Fibroblast of villous mesenchyme (primary cell): ENCODE results near the gene GPRC5A. TPM values are rescaled to one million over a fixed set of nuclear protein-coding genes. Genes with fewer than 3 reads are reported as not detected.

Experiments
- DNase-seq: peaks from one replicate; pipeline ENCODE4 v3.0.0-alpha.2; 2010; ENCODE audit warnings: low read depth
- H3K4me3 ChIP-seq: 2 replicates; pipeline ENCODE4 v1.5.1; 2011; ENCODE audit warnings: low read depth, mild to moderate bottlenecking, low read length
- total RNA-seq: library from RNA; depleted of rRNA; stranded (reverse); fragments of >200 nt; gene quantifications from 2 replicates; pipeline ENCODE4 v1.2.3, GENCODE V29; 2012
- TF ChIP-seq, protein P1 (sequence below): IDR thresholded peaks from 2 replicates; pipeline ENCODE4 v1.5.1; 2012; ENCODE audit warnings: low read depth, mild to moderate bottlenecking, low read length; ENCODE audit not compliant: insufficient read depth

The GPRC5A gene
- total RNA-seq, 1 donor = 127 TPM

DNA sequence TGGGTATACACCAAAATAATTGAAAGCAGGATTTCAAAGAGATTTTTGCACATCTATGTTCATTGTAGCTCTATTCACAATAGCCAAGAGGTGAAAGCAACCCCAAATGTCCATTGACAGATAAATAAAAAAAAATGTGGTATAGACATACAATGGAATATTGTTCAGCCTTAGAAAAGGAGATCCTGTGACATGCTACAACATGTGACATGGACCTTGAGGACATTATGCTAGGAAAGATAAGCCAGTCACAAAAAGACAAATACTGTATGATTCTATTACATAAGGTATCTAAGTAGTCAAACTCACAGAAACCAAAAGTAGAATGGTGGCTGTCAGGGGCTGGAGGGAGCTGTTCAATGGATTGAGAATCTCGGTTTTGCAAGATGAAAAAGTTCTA is 48.5 kb downstream of the GPRC5A start:
- DNase-seq = no peak
- TF ChIP-seq, protein P1, sequence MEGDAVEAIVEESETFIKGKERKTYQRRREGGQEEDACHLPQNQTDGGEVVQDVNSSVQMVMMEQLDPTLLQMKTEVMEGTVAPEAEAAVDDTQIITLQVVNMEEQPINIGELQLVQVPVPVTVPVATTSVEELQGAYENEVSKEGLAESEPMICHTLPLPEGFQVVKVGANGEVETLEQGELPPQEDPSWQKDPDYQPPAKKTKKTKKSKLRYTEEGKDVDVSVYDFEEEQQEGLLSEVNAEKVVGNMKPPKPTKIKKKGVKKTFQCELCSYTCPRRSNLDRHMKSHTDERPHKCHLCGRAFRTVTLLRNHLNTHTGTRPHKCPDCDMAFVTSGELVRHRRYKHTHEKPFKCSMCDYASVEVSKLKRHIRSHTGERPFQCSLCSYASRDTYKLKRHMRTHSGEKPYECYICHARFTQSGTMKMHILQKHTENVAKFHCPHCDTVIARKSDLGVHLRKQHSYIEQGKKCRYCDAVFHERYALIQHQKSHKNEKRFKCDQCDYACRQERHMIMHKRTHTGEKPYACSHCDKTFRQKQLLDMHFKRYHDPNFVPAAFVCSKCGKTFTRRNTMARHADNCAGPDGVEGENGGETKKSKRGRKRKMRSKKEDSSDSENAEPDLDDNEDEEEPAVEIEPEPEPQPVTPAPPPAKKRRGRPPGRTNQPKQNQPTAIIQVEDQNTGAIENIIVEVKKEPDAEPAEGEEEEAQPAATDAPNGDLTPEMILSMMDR = no peak
- no peak overlapping the region for H3K4me3 ChIP-seq

DNA sequence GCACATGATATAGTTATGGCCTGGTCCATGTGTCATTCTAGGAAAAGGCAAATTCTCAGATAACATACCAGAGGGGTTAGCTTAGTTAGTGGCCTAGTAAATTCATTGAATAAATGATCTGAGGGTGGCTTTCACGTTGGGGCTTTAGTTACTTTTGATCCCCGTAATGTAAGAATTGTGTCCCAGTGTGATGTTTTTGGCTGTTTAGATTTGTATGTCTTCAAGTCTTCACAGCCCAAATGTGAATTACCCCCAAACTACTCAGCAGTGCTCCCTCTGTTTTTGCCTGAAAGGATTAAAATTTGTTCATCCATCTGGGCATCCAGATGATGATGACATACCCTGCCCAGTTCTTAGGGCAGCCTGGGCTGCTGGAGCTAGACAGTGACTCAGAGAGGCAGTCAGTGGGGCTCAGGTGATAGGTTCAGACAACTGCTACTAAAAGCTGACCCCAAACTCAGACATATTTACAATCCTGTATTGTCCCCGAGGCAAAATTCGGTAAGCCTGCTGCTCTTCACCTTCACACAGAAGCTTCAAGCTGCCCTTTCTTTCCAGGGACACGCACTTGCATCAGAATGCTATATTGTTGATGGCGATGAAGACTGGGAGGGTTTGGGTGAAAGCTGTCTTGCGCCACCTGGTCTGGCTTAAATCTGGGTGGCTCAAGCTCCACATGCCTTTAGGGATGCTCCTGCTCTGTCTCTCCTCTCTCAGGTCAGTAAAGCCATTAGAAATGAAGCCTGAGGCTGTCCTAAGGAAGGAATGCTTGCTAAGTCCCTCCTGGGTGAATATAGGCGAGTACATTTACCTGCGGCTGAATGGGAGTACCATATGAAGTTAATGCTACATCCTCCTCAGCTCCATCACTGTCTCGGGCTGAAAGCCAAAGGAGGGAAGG is 50.3 kb downstream of the GPRC5A start:
- TF ChIP-seq, protein P1 = no peak
- no peak overlapping the region for H3K4me3 ChIP-seq
- no peak for DNase-seq

DNA sequence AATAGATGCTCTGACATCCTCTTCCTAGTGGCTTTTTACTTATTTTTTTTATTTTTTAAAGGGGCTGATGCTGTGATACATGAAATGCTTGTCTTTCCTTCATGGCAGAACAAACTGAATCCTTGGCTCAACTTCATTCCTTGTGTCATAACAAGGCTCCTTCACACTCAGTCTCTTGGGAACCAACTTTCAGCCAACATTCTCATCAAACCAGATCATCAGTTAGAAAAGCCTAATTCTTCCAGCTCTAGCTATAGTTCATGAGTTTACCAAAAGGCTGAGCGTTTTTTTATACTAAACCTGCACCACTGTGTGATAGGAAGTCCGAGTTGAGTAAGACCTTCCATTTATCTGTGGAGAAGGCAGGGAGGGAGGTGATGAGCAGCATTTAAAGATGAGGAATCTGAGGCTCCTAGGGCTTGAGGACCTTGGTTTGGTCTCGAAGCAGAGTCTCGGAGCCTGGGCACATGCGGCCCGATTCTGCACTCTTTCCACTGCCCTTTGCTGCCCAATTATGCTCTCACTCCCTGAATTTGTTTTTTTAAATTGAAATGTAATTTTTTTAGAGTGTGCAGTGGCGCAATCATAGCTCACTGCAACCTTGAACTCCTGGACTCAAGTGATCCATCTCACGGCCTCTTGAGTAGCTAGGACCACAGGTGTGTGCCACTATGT is 52.4 kb downstream of the GPRC5A start:
- DNase-seq = no peak
- TF ChIP-seq, protein P1 = no peak
- no peak overlapping the region for H3K4me3 ChIP-seq

DNA sequence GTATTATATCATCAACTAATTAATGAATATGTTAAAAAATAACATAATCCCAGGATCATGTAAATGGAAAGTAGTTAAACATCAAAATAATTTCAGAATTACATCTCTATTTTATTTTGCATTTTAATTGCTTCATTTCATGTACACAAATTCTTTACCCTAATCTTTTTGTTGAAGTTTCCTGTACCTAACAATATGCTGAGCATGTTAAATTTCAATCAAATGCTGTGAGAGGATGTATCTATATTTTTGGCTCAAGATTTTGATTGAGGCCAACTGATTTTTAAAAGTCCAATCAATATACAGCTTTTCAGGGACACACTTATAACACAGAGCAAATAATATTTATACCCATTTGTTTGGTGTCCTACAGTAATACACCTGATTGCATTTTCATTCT is 54.2 kb downstream of the GPRC5A start:
- H3K4me3 ChIP-seq = no peak overlapping the region
- TF ChIP-seq, protein P1 = no peak
- DNase-seq = no peak

DNA sequence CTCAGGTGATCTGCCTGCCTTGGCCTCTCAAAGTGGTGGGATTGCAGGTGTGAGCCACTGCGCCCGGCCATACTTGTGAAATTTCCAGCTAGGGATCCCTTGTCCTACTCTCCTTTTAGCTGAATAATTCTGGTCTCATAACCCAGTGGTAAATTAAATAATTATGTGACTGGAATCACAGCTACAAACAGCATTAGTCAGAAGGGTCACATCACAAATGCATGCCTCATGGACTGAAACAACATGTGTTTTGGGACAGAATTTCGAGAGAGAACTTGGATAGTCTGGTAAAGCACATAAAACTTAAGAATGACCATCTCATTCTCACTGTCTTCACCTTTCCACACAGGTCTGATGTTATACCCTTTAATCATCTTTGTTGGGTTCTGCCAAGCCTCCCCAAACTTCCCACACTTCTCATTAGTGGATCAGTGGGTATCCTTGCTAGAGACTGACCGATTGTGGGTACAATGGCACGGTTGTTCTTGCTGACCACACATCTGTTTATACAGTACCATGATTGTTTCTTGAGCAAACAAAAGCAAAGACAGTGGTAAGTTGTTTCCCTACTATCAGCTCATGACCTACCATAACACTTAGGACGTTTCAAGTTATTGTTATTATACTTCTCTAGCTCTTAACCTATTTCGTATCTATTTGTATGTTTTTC is 55.5 kb downstream of the GPRC5A start:
- no peak for DNase-seq
- H3K4me3 ChIP-seq = no peak overlapping the region
- TF ChIP-seq, protein P1 = no peak

DNA sequence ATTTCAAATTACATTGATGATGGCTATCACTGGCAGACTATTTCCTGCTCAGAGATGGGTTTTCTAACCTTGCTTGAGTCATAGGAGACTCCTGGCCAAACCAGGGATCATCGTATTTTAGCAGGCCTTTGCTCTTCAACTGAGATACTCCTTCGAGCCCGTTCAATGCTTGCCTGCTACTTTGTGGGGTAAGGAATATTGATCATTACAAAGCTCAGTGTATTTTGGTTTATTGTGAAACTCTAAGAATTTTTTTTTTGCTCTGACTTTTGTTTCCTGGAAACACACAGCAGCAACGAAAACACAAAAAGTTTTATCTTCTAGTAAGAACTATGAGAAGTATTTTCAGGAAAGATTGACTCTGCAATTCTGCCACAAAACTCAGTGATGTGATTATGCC is 56.5 kb downstream of the GPRC5A start:
- no peak for DNase-seq
- no peak overlapping the region for H3K4me3 ChIP-seq
- TF ChIP-seq, protein P1 = no peak
